GM11168 (cell line): ENCODE results near the gene AUTS2.
"Not testable (repeated sequence)": the region's sequence is repeated elsewhere in the genome, so short reads cannot be mapped to it uniquely, and the experiment has no call there.

ENCODE experiments used
- in situ Hi-C: fragments of 300-500 bp; cut with MboI; formaldehyde crosslinking; loops from one replicate; pipeline ENCODE4 v1.12.0; 2022; ENCODE audit warnings: low sequenced_read_pairs; ENCODE audit not compliant: unreplicated experiment

AUTS2 gene

DNA sequence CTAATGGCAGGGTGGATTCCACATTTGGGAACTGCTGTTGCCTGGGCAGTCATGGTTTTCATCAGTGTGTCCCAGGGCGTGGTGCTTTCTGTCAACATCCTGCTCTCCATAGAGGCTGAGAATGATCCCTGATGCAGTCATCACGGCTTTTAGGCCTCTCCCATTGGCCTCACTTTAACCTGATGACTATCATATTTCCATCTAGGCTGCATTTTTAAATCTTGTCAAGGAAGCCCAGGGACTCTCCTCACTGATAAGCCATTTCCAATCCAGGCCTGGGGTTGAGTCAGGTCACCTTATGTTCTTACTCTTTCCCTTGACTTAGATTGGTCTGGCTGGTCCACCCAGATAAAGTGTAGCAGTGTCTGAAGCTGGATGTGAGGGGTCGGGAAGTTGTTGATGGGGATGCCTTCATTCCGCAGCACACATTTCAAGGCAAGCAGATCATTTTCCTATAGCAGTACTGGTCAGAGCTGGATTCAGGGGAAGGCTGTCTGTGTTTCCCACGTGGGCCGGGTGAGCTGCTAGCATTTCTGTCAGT is 177.0 kb downstream of the AUTS2 start:
- in situ Hi-C loops, result no loop called here

GRCh38 chr7:69776611-69777010 is 178.3 kb downstream of the AUTS2 start:
- in situ Hi-C loops, result no loop called here

DNA sequence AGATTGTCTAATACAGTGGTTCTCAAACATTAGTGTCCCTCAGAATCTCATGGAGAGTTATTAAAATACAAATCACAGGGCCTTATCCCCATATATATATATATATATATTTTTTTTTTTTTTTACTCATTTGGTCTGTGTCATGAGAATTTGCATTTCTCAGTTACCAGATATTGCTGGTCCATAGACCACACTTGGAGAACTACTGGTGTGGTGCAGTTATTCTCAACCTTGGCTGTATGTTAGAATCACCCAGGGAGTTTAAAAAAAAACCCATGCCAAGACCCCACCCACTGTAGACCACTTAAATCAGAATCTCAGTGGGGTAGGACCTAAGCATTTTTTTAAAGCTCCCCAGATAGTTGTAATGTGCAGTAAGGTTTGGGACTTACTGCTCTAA is 179.9 kb downstream of the AUTS2 start:
- in situ Hi-C loops, result no loop called here

DNA sequence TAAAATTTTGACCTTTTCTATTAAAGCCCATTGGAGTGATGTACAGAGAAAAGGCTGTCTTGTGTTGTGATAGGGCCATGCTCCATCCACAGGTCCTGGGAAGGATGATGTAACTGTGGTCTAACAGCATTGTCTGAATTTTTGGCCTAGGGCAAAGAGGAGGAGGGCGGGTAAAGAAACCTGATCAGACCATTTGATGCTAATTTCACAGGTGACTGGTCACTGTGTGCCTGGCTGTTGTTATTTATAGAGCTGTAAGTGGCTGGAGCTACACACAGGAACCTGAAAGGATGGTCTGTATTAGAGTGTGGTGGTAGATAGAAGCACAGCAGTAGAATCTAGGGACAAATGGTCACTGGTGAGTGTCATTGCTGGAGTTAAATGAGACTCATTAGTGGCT is 182.1 kb downstream of the AUTS2 start:
- in situ Hi-C loops, result no loop called here

GRCh38 chr7:69781412-69781846 is 183.2 kb downstream of the AUTS2 start:
- in situ Hi-C loops, result no loop called here

GRCh38 chr7:69782917-69783684 is 184.8 kb downstream of the AUTS2 start:
- in situ Hi-C loops, result no loop called here

- in situ Hi-C loops, result not testable (repeated sequence)
Observed at GRCh38 chr7:69786130-69786529, 187.9 kb downstream of the AUTS2 start.

DNA sequence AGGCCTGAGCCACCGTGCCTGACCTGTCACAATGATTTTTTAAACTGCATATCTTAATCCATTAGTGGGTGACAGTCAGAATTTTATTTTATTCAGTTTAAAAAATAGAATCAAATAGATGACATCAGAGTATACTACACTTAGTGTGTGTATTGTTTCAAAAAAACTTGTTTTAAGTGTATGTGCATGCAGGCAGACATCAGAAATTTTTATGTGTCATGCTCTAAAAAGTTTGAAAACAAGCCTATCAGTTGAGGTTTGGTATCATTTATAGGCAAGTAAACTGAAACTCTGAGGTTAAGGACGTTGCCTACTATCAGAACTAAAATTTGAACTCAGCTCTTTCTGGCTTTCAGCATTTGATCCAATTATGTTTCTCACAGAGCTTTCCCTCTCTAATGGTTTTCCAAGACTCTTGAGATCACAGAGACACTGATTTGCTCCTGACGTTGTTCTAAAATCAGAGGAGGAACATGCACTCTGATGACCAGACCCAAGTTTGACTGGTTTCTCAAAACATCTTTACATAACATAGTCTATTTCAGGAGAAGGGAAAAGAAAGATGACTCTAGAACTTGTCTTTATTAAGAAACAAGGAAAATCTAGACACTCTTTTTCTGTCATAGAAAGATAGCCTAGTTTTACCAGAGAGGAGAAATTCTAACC is 188.6 kb downstream of the AUTS2 start:
- in situ Hi-C loops, result no loop called here

- in situ Hi-C loops, result no loop called here
Observed at GRCh38 chr7:69787736-69788431, 189.6 kb downstream of the AUTS2 start.

DNA sequence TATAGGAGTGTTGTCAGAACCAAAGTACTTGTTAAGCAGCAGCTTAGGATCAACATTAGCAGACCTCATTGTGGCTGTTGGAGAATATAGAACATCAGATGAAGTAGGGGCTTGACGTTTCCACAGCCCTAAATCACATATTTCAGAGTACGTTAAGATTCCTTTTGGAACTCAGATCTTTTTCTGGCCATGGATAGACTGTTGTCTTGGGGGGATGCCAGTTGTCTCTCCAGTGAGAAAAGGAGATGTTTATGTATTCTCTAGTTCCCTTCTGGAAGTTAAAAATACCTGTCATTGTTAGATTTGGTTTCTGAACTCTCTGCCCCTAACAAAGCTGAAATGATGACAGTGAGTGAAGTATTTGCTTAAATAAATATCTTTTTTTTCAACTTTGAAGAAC is 191.3 kb downstream of the AUTS2 start:
- in situ Hi-C loops, result no loop called here

- in situ Hi-C loops, result no loop called here
Observed at GRCh38 chr7:69790977-69791724, 192.9 kb downstream of the AUTS2 start.

- in situ Hi-C loops, result no loop called here
Observed at GRCh38 chr7:69791739-69792138, 193.5 kb downstream of the AUTS2 start.

DNA sequence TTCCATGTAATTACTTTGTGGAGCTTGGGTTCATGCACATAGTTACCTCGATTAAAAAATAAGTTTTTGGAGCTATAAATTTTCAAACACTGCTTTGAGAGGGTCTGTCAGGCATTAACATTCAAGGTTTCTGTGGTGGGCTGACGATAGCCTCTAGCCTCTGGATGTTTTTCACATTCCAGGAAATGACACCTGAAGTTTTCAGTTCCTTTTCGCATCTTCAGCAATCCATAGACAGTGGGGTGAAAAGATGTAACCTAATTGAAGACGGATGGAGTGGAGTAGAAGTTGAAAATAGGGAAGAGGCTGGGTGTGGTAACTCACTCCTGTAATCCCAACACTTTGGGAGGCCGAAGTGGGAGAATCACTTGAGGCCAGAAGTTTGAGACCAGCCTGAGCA is 197.7 kb downstream of the AUTS2 start:
- in situ Hi-C loops, result no loop called here

DNA sequence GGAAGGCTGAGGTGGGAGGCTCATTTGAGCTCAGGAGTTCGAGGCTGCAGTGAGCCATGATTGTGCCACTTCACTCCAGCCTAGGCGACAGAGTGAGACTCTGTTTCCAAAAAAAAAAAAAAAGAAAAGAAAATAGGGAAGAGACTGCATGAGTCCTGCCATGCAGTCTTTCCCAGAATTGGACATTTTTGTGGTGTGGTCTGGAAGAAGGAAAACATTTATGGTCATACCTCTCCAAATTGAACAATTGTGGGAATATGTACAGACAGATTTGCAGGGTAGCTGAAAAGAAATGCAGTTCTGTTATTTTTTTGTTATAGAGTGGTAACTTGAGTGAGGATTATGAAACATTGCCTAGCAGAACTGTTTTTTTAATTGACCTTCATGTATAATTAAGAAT is 198.1 kb downstream of the AUTS2 start:
- in situ Hi-C loops, result no loop called here

- in situ Hi-C loops, result no loop called here
Observed at GRCh38 chr7:69799048-69799697, 200.9 kb downstream of the AUTS2 start.

DNA sequence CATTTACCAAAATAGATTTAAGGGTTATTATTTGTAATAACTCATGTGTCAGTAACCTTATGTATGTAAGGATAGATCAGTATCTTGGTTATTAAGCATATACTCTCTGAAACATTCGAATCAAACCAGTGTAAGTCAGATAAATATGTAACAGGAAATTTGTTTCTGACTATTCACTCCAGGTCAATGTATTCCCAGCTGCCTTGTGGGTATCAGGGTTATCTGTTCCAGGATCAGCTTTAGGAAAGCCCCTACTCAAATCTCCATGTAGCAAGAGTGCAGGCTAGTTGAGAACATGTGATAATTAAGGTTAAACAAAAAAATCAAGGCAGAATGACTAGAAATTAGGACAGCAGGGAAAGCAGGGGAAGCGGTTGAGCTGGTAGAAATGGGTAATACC is 201.7 kb downstream of the AUTS2 start:
- in situ Hi-C loops, result no loop called here

- in situ Hi-C loops, result no loop called here
Observed at GRCh38 chr7:69800495-69800894, 202.2 kb downstream of the AUTS2 start.

GRCh38 chr7:69801729-69802682 is 203.7 kb downstream of the AUTS2 start:
- in situ Hi-C loops, result no loop called here
